ENCODE results near the gene RGS10.

- no peak for TF ChIP-seq POLR2AphosphoS5 (IDR thresholded peaks at IDR 0.05)
- TF ChIP-seq, protein P1, sequence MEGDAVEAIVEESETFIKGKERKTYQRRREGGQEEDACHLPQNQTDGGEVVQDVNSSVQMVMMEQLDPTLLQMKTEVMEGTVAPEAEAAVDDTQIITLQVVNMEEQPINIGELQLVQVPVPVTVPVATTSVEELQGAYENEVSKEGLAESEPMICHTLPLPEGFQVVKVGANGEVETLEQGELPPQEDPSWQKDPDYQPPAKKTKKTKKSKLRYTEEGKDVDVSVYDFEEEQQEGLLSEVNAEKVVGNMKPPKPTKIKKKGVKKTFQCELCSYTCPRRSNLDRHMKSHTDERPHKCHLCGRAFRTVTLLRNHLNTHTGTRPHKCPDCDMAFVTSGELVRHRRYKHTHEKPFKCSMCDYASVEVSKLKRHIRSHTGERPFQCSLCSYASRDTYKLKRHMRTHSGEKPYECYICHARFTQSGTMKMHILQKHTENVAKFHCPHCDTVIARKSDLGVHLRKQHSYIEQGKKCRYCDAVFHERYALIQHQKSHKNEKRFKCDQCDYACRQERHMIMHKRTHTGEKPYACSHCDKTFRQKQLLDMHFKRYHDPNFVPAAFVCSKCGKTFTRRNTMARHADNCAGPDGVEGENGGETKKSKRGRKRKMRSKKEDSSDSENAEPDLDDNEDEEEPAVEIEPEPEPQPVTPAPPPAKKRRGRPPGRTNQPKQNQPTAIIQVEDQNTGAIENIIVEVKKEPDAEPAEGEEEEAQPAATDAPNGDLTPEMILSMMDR (IDR thresholded peaks at IDR 0.05) = no peak
- no peak for TF ChIP-seq POLR2A (IDR thresholded peaks at IDR 0.05; ENCODE audit: low read depth)
Observed at GRCh38 chr10:119533473-119533872, 9.0 kb downstream of the RGS10 start.

All from esophagus muscularis mucosa (tissue), 3 donors.